A673 (cell line): ENCODE results near the gene WFIKKN1.

ENCODE experiments used
- CTCF ChIP-seq: fragments of 300-800, 200-600 bp; sonication (generic); conservative IDR thresholded peaks from 2 replicates; pipeline ENCODE4 v1.5.1; 2017; ENCODE audit warnings: low read depth, mild to moderate bottlenecking, antibody characterized with exemption, low read length, moderate library complexity, mixed read lengths
- EZH2 ChIP-seq: fragments of 200-600 bp; sonication (generic); IDR thresholded peaks from 2 replicates; pipeline ENCODE4 v1.6.1; 2017; ENCODE audit warnings: borderline replicate concordance, low read depth, mild to moderate bottlenecking, mixed read lengths, antibody characterized with exemption, low read length; ENCODE audit not compliant: poor library complexity, severe bottlenecking

DNA sequence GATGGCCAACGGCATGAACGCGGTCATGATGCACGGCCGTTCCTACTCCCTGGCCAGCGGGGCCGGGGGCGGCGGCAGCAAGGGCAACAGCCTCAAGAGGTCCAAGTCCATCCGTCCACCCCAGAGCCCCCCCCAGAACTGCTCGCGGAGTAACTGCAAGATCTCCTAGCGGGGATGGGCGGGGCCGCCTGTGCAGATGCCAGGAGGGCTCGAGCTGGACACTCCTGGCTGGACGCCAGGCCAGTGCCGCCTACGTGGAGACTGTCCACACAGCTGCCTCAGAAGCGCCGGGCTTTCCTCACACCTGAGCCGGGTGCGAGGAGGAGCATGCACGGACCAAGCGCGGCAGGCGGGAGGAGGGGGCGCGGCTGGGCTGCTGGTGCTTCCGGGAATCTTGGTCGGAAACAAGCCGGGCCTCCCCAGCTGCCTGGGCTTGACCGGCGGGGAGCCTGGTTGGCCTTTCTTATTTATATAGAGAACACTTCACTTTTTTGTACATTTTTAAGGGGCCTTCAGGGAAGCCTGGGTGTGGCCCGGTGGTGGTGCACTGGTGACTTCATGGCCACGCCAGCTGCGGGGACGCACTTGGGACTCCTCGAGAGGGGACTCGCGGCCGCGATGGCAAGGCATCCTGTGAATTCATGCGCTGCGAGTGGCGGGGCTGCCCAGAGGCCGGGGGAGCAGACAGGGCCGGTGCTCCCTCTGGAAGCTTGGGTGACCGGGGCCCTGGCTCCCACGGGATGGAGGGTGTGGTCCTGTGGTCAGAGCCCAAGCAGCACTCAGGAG lies 3.1 kb upstream of the WFIKKN1 start:
- TF ChIP-seq CTCF, result no peak
- no peak for TF ChIP-seq EZH2
